Fibroblast of skin of right biceps (primary cell): ENCODE measurements around the gene GRIA2.

ENCODE experiments used
- DNase-seq: peaks from one replicate; pipeline ENCODE4 v3.0.0-alpha.2; 2013

GRIA2 gene

DNA sequence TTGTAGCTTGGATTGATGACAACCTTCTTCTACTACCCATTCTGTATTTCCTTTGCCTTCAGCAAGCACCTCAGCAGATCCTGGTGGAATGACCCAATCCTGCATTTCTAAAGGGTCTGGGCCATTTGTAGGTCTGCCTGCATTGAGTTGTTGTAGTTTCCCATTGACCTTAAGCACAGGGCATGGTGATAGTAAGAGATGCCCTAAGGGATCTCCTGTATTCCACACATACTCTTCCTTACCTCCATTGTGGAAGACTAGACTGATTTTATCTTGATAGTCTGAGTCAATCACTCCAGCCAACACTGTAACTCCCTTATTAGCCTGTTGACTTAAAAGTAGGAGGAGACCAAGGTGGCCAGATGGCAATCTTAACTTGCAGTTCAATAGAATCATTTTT is 184.5 kb downstream of the GRIA2 start:
- no peak for DNase-seq
